ENCODE data around the gene ATAD3B.
"Not testable (repeated sequence)": the region's sequence is repeated elsewhere in the genome, so short reads cannot be mapped to it uniquely, and the experiment has no call there.

Gene ATAD3B

GRCh38 chr1:1509465-1509850 lies 37.9 kb downstream of the ATAD3B start:
- peaks cover 13% of the 10 kb centered on the region for H3K36me3 Mint-ChIP-seq (ENCODE audit: insufficient read depth)
- DNase-seq: not testable (repeated sequence)

GRCh38 chr1:1510912-1511532 lies 39.5 kb downstream of the ATAD3B start:
- Mint-ChIP-seq H3K9me3 (no peaks in the 10 kb centered on the region), H3K36me3 (ENCODE audit: insufficient read depth) (peaks cover 10% of the 10 kb centered on the region), H3K4me3 (peak overlapping the region; percentile 90 to 91), H3K27me3 (no peaks in the 10 kb centered on the region), H3K4me1 (ENCODE audit: low read depth in 2 of 2) (peaks cover 10 to 14% of the 10 kb centered on the region in 2 donors), H3K27ac (peak overlapping the region; percentile 92 to 94)
- DNase-seq: no peak
- ATAC-seq (replicated peaks): no peak

More at GRCh38 chr1:1509465-1509850, 37.9 kb downstream of the ATAD3B start:
- not testable (repeated sequence) for H3K27me3 Mint-ChIP-seq; H3K9me3 Mint-ChIP-seq; H3K4me3 Mint-ChIP-seq; H3K27ac Mint-ChIP-seq; ATAC-seq (replicated peaks)
- H3K4me1 Mint-ChIP-seq (ENCODE audit: low read depth in 2 of 2): peaks cover 20 to 21% of the 10 kb centered on the region in 2 donors

GRCh38 chr1:1511533-1512285 lies 40.1 kb downstream of the ATAD3B start, which contains the start of gene ATAD3A:
Gene ATAD3A, plus strand, starts transcription at chr1:1512162. Its CDS starts 107 bp downstream, at chr1:1512269.
- Mint-ChIP-seq H3K27ac (peak within 1 kb of the TSS; percentile 92 to 94), H3K4me3 (peak within 1 kb of the TSS; percentile 90 to 91), H3K4me1 (ENCODE audit: low read depth in 2 of 2) (peaks cover 10 to 14% of the 10 kb centered on the region in 2 donors), H3K36me3 (ENCODE audit: insufficient read depth) (peaks cover 13% of the 10 kb centered on the region), H3K9me3 (no peaks in the 10 kb centered on the region), H3K27me3 (no peaks in the 10 kb centered on the region)
- ATAC-seq (replicated peaks): peak; percentile 88
- DNase-seq: peak; percentile 88 to 91 (median 90)

- DNase-seq (peak in 1 of 3 experiments; percentile 22), ATAC-seq (replicated peaks) (peak; percentile 32)
- peak overlapping the region; percentile 68 to 90 for H3K4me3 Mint-ChIP-seq
- peaks cover 18% of the 10 kb centered on the region for H3K36me3 Mint-ChIP-seq (ENCODE audit: insufficient read depth)
- peak overlapping the region; percentile 92 to 94 for H3K27ac Mint-ChIP-seq
- not testable (repeated sequence) for H3K27me3 Mint-ChIP-seq, H3K9me3 Mint-ChIP-seq
- peaks cover 10 to 14% of the 10 kb centered on the region in 2 donors for H3K4me1 Mint-ChIP-seq (ENCODE audit: low read depth in 2 of 2)
Measured at GRCh38 chr1:1512425-1512824, 40.9 kb downstream of the ATAD3B start.

- not testable (repeated sequence) for ATAC-seq (replicated peaks); DNase-seq; H3K27me3 Mint-ChIP-seq; H3K27ac Mint-ChIP-seq; H3K9me3 Mint-ChIP-seq
- peaks cover 23% of the 10 kb centered on the region for H3K36me3 Mint-ChIP-seq (ENCODE audit: insufficient read depth)
- H3K4me1 Mint-ChIP-seq (ENCODE audit: low read depth in 2 of 2): peaks cover 10 to 14% of the 10 kb centered on the region in 2 donors
- H3K4me3 Mint-ChIP-seq: peak overlapping the region; percentile 54 to 68
Measured at GRCh38 chr1:1513675-1514074, 42.1 kb downstream of the ATAD3B start.

- not testable (repeated sequence) for H3K27me3 Mint-ChIP-seq; H3K4me3 Mint-ChIP-seq; H3K9me3 Mint-ChIP-seq; ATAC-seq (replicated peaks); H3K27ac Mint-ChIP-seq; DNase-seq
- Mint-ChIP-seq H3K36me3 (ENCODE audit: insufficient read depth) (peaks cover 24% of the 10 kb centered on the region), H3K4me1 (ENCODE audit: low read depth in 2 of 2) (peaks cover 10 to 14% of the 10 kb centered on the region in 2 donors)
Measured at GRCh38 chr1:1514376-1514775, 42.8 kb downstream of the ATAD3B start.

GRCh38 chr1:1516923-1517322 lies 45.4 kb downstream of the ATAD3B start:
- not testable (repeated sequence) for H3K4me1 Mint-ChIP-seq (ENCODE audit: low read depth in 2 of 2); H3K4me3 Mint-ChIP-seq; DNase-seq; ATAC-seq (replicated peaks); H3K27me3 Mint-ChIP-seq; H3K27ac Mint-ChIP-seq; H3K9me3 Mint-ChIP-seq
- H3K36me3 Mint-ChIP-seq (ENCODE audit: insufficient read depth): peaks cover 28% of the 10 kb centered on the region

- Mint-ChIP-seq H3K36me3 (ENCODE audit: insufficient read depth) (peaks cover 26% of the 10 kb centered on the region), H3K9me3 (no peaks in the 10 kb centered on the region), H3K4me3 (no peak overlapping the region), H3K4me1 (ENCODE audit: low read depth in 2 of 2) (peaks cover 3 to 6% of the 10 kb centered on the region in 2 donors), H3K27me3 (no peaks in the 10 kb centered on the region), H3K27ac (peak overlapping the region in 1 of 2 donors; percentile 58)
- ATAC-seq (replicated peaks) (no peak), DNase-seq (no peak)
Measured at GRCh38 chr1:1517973-1518620, 46.5 kb downstream of the ATAD3B start.

GRCh38 chr1:1518621-1519007 lies 47.0 kb downstream of the ATAD3B start:
- Mint-ChIP-seq H3K27ac (peak overlapping the region in 1 of 2 donors; percentile 58), H3K36me3 (ENCODE audit: insufficient read depth) (peaks cover 29% of the 10 kb centered on the region)
- H3K4me1 Mint-ChIP-seq (ENCODE audit: low read depth in 2 of 2); ATAC-seq (replicated peaks); H3K27me3 Mint-ChIP-seq; H3K4me3 Mint-ChIP-seq; H3K9me3 Mint-ChIP-seq; DNase-seq: not testable (repeated sequence)

GRCh38 chr1:1519805-1520505 lies 48.4 kb downstream of the ATAD3B start:
- not testable (repeated sequence) for H3K9me3 Mint-ChIP-seq; H3K27ac Mint-ChIP-seq; H3K4me3 Mint-ChIP-seq; DNase-seq; ATAC-seq (replicated peaks); H3K27me3 Mint-ChIP-seq; H3K4me1 Mint-ChIP-seq (ENCODE audit: low read depth in 2 of 2)
- H3K36me3 Mint-ChIP-seq (ENCODE audit: insufficient read depth): peaks cover 36% of the 10 kb centered on the region

- H3K27ac Mint-ChIP-seq: no peak overlapping the region
Measured at GRCh38 chr1:1521331-1521730, 49.8 kb downstream of the ATAD3B start.

GRCh38 chr1:1522536-1522935 lies 51.0 kb downstream of the ATAD3B start:
- peaks cover 35% of the 10 kb centered on the region for H3K36me3 Mint-ChIP-seq (ENCODE audit: insufficient read depth)
- not testable (repeated sequence) for DNase-seq; H3K9me3 Mint-ChIP-seq; ATAC-seq (replicated peaks); H3K27ac Mint-ChIP-seq; H3K27me3 Mint-ChIP-seq; H3K4me1 Mint-ChIP-seq (ENCODE audit: low read depth in 2 of 2); H3K4me3 Mint-ChIP-seq

More at GRCh38 chr1:1521331-1521730, 49.8 kb downstream of the ATAD3B start:
- no peaks in the 10 kb centered on the region for H3K27me3 Mint-ChIP-seq
- no peak overlapping the region for H3K4me3 Mint-ChIP-seq
- H3K36me3 Mint-ChIP-seq (ENCODE audit: insufficient read depth): peaks cover 39% of the 10 kb centered on the region
- no peaks in the 10 kb centered on the region for H3K9me3 Mint-ChIP-seq
- ATAC-seq (replicated peaks) (no peak), DNase-seq (no peak)
- no peaks in the 10 kb centered on the region for H3K4me1 Mint-ChIP-seq (ENCODE audit: low read depth in 2 of 2)

GRCh38 chr1:1523226-1523625 lies 51.7 kb downstream of the ATAD3B start:
- ATAC-seq (replicated peaks); H3K4me3 Mint-ChIP-seq; H3K4me1 Mint-ChIP-seq (ENCODE audit: low read depth in 2 of 2); H3K27ac Mint-ChIP-seq; H3K27me3 Mint-ChIP-seq; H3K9me3 Mint-ChIP-seq; DNase-seq: not testable (repeated sequence)
- H3K36me3 Mint-ChIP-seq (ENCODE audit: insufficient read depth): peaks cover 39% of the 10 kb centered on the region
